CD14-positive monocyte (primary cell): ENCODE results near the gene DEGS2. TPM values are rescaled to one million over a fixed set of nuclear protein-coding genes. Genes with fewer than 3 reads are reported as not detected.
A peak's percentile ranks its signal among the peaks of the same experiment; 100 is the strongest.

Experiments used
- DNase-seq, 3 donors: peaks; one replicate each; pipeline ENCODE4 v3.0.0-alpha.2; 2011 to 2022
- H2AFZ ChIP-seq: 2 replicates; pipeline ENCODE4 v1.6.0; 2012; ENCODE audit warnings: mild to moderate bottlenecking, low read depth, low read length, inconsistent platforms; ENCODE audit not compliant: insufficient read depth, poor library complexity, severe bottlenecking
- H3K27ac ChIP-seq, 2 donors: 1 replicate in 1 of 2; 2 replicates in 1 of 2; pipeline ENCODE4 v1.5.1; 2012 to 2013; ENCODE audit warnings: low read length in 2 of 2, control low read depth in 1 of 2, inconsistent platforms in 1 of 2, low read depth in 1 of 2, mild to moderate bottlenecking in 1 of 2
- H3K27me3 ChIP-seq, 2 donors: one replicate each; pipeline versions ENCODE4 v1.6.0 to v1.6.1; 2011 to 2013; ENCODE audit warnings: low read length in 2 of 2; ENCODE audit not compliant: control insufficient read depth in 2 of 2, insufficient read depth in 2 of 2
- H3K36me3 ChIP-seq, 2 donors: replicated peaks in 1 of 2; 1 replicate in 1 of 2; 2 replicates in 1 of 2; pipeline versions ENCODE4 v1.5.1 to v1.6.1; 2012 to 2013; ENCODE audit warnings: low read length in 2 of 2, control low read depth in 1 of 2, inconsistent platforms in 1 of 2, mild to moderate bottlenecking in 1 of 2; ENCODE audit not compliant: insufficient read depth in 2 of 2, control insufficient read depth in 1 of 2
- H3K4me1 ChIP-seq, 2 donors: 1 replicate in 1 of 2; 2 replicates in 1 of 2; pipeline versions ENCODE4 v1.5.1 to v1.6.1; 2012 to 2013; ENCODE audit warnings: low read length in 2 of 2, control low read depth in 1 of 2, inconsistent platforms in 1 of 2, mild to moderate bottlenecking in 1 of 2, moderate library complexity in 1 of 2; ENCODE audit not compliant: insufficient read depth in 2 of 2, control insufficient read depth in 1 of 2
- H3K4me2 ChIP-seq: replicated peaks from 2 replicates; pipeline ENCODE3; 2012; ENCODE audit warnings: low read length, moderate library complexity, mild to moderate bottlenecking; ENCODE audit not compliant: poor library complexity, severe bottlenecking; ENCODE audit errors: extremely low read depth
- H3K4me3 ChIP-seq, 3 experiments: fragments of 200-600 bp in 1 of 3; sonication (generic) in 1 of 3; replicated peaks in 1 of 3; 1 replicate in 2 of 3; 2 replicates in 1 of 3; pipeline ENCODE4 v1.5.1; 2011 to 2013; ENCODE audit warnings: low read length in 3 of 3, mild to moderate bottlenecking in 3 of 3, control low read depth in 2 of 3, low read depth in 2 of 3, inconsistent platforms in 1 of 3, moderate library complexity in 1 of 3
- H3K79me2 ChIP-seq: 2 replicates; pipeline ENCODE4 v1.6.0; 2012; ENCODE audit warnings: mild to moderate bottlenecking, control low read depth, inconsistent platforms, low read length, moderate library complexity; ENCODE audit not compliant: insufficient read depth
- H3K9ac ChIP-seq: 2 replicates; pipeline ENCODE4 v1.6.0; 2017; ENCODE audit warnings: low read length, mild to moderate bottlenecking; ENCODE audit not compliant: insufficient read depth, poor library complexity, severe bottlenecking
- H3K9me3 ChIP-seq, 2 donors: replicated peaks in 1 of 2; 1 replicate in 1 of 2; 2 replicates in 1 of 2; pipeline versions ENCODE4 v1.5.1 to v1.6.1; 2012 to 2013; ENCODE audit warnings: low read length in 2 of 2, control low read depth in 1 of 2; ENCODE audit not compliant: control insufficient read depth in 1 of 2, insufficient read depth in 1 of 2
- H4K20me1 ChIP-seq: 2 replicates; pipeline ENCODE4 v1.6.0; 2012; ENCODE audit warnings: mild to moderate bottlenecking, low read length, control low read depth, moderate library complexity; ENCODE audit not compliant: insufficient read depth
- H3K27ac Mint-ChIP-seq, 7 donors: one replicate each; pipeline ENCODE4 v1.8.0; 2020; ENCODE audit warnings: mild to moderate bottlenecking in 7 of 7, mixed read lengths in 7 of 7, moderate library complexity in 6 of 7, inconsistent platforms in 2 of 7
- H3K27me3 Mint-ChIP-seq, 3 donors: one replicate each; pipeline ENCODE4 v1.8.0; 2021 to 2022; ENCODE audit warnings: low read depth in 3 of 3, mild to moderate bottlenecking in 3 of 3, mixed read lengths in 3 of 3, moderate library complexity in 3 of 3, inconsistent platforms in 1 of 3
- H3K36me3 Mint-ChIP-seq, 2 donors: one replicate each; pipeline ENCODE4 v1.8.0; 2020; ENCODE audit warnings: mixed read lengths in 2 of 2, inconsistent platforms in 1 of 2, mild to moderate bottlenecking in 1 of 2
- H3K4me1 Mint-ChIP-seq: one replicate; pipeline ENCODE4 v1.8.0; 2020; ENCODE audit warnings: mild to moderate bottlenecking, mixed read lengths
- H3K4me3 Mint-ChIP-seq, 2 donors: one replicate each; pipeline ENCODE4 v1.8.0; 2020; ENCODE audit warnings: mild to moderate bottlenecking in 2 of 2, mixed read lengths in 2 of 2, moderate library complexity in 1 of 2
- H3K9me3 Mint-ChIP-seq, 7 donors: one replicate each; pipeline ENCODE4 v1.8.0; 2020 to 2022; ENCODE audit warnings: mixed read lengths in 7 of 7, mild to moderate bottlenecking in 6 of 7, moderate library complexity in 6 of 7, inconsistent platforms in 2 of 7
- CTCF ChIP-seq: fragments of 200-600 bp; IDR thresholded peaks from one replicate; pipeline ENCODE4 v1.8.0; 2022; ENCODE audit warnings: antibody characterized with exemption, mild to moderate bottlenecking
- WGBS: methylation state at CpG from one replicate; pipeline ENCODE4 v1.1.5; 2013; ENCODE audit warnings: missing lambda C conversion rate; ENCODE audit not compliant: insufficient coverage; 5-methylcytosine and 5-hydroxymethylcytosine counted together
- intact Hi-C, 2 donors: fragments of 100-400 bp; cut with micrococcal nuclease; formaldehyde crosslinking; loops; one replicate each; pipeline versions ENCODE4 v1.15.0 to v1.15.1; 2023
- polyA plus RNA-seq, 3 donors: library from polyadenylated mRNA; depleted of rRNA in 1 of 3; unstranded in 2 of 3; stranded (reverse) in 1 of 3; fragments of 300-500 nt in 2 of 3; fragments of >200 nt in 1 of 3; fragmentation: Illumina TruSeq in 2 of 3; gene quantifications; 1 replicate in 2 of 3; 2 replicates in 1 of 3; pipeline ENCODE4 v1.2.3, GENCODE V29; 2012 to 2021

Gene DEGS2
- polyA plus RNA-seq, 3 donors = 0.07 to 0.36 TPM; not detected in 1

DNA sequence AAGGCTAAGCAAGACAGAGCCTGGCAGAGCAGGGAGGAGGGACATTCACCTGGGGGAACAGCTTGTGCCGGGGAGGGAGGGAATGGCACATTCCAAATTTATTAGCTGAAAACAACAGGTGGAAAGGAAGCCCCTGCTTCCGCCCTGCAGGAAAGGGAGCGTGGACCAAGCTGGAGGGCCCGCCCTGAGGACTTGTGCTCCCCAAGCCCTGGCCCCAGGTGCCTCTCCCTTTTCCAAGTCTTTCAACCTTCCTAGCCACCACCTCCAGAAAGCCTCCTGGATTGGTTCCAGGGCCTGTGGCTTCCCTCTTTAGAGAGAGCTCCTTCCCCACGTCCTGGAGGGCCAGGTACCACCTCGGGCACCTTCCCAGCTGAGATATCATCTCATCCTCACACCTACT, 2.7 kb downstream of the DEGS2 start:
- no peak overlapping the region for H3K27ac Mint-ChIP-seq
- H3K4me2 ChIP-seq = no peak overlapping the region
- H3K27me3 Mint-ChIP-seq = peaks cover 40 to 54% (median 42%) of the 10 kb centered on the region in 3 donors
- peaks cover 0 to 3% of the 10 kb centered on the region in 2 donors for H3K36me3 Mint-ChIP-seq
- intact Hi-C loops = no loop called here
- H3K9ac ChIP-seq = no peak overlapping the region
- peaks cover 5 to 11% of the 10 kb centered on the region in 2 donors for H3K4me1 ChIP-seq
- peaks cover 6% of the 10 kb centered on the region for H3K4me1 Mint-ChIP-seq
- WGBS = 75% methylated on average over 6 of the region's 6 CpGs
- no peaks in the 10 kb centered on the region for H4K20me1 ChIP-seq
- H3K27me3 ChIP-seq = peaks cover 19 to 41% of the 10 kb centered on the region in 2 donors
- H3K36me3 ChIP-seq = no peaks in the 10 kb centered on the region
- peak overlapping the region in 1 of 2 donors; percentile 26 for H3K4me3 Mint-ChIP-seq
- H3K4me3 ChIP-seq = no peak overlapping the region
- H2AFZ ChIP-seq = no peak overlapping the region
- H3K27ac ChIP-seq = no peak overlapping the region
- no peak for DNase-seq
- H3K9me3 Mint-ChIP-seq = peaks cover 9 to 30% (median 24%) of the 10 kb centered on the region in 7 donors
- no peaks in the 10 kb centered on the region for H3K79me2 ChIP-seq
- TF ChIP-seq CTCF = no peak
- H3K9me3 ChIP-seq = peaks cover 19 to 23% of the 10 kb centered on the region in 2 donors

DNA sequence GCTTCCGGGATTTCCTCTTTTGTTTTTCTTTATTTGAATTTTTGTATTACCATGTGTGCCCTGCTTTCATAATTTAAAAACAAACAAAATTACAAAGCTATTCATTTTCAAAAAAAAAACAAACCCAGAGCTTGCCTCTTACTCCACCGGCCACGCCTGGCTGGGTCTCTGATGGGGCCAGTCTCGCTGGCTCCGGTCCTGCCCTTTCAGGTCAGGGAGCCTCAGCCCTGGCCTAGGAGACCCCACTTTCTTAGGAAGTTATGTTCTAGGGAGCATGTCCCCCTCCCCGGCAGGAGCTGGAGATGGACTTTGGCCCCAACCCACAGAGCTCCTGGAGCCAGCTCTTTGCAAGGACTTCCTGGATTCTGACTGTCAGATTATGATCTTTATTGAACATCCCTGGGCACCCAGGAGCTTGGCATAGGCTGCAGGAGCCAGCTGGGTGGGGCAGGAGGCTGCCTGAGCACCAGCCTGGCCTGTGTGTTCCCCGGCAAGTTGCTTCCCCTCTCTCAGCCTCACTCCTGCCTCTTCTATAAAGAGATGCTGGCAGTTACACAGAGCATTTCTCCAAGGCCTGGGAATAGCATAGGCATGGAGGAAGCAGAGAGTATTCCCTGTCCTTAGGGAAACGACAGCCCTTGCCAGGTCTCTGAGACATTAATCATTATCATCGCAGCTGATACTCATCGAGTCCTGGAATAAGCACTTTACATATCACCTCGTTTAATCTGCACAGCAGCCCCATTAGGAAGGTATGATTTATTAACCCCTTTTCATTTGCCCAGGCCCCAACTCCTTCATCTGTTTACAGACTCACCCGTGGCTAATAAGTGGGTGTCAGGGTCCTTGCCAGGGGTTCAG, 3.5 kb downstream of the DEGS2 start:
- no peak for TF ChIP-seq CTCF
- Mint-ChIP-seq H3K27ac (peak overlapping the region in 1 of 7 donors; percentile 30), H3K27me3 (peaks cover 36 to 49% (median 39%) of the 10 kb centered on the region in 3 donors), H3K4me1 (peaks cover 6% of the 10 kb centered on the region), H3K4me3 (no peak overlapping the region), H3K36me3 (peaks cover 0 to 3% of the 10 kb centered on the region in 2 donors), H3K9me3 (peaks cover 9 to 30% (median 24%) of the 10 kb centered on the region in 7 donors)
- no peak overlapping the region for H3K4me2 ChIP-seq
- no peaks in the 10 kb centered on the region for H3K36me3 ChIP-seq
- H3K79me2 ChIP-seq = no peaks in the 10 kb centered on the region
- no peak overlapping the region for H3K9ac ChIP-seq
- H2AFZ ChIP-seq = no peak overlapping the region
- H3K4me3 ChIP-seq = no peak overlapping the region
- H3K27ac ChIP-seq = no peak overlapping the region
- H3K9me3 ChIP-seq = peaks cover 19 to 23% of the 10 kb centered on the region in 2 donors
- peaks cover 5 to 11% of the 10 kb centered on the region in 2 donors for H3K4me1 ChIP-seq
- no peaks in the 10 kb centered on the region for H4K20me1 ChIP-seq
- peaks cover 16 to 36% of the 10 kb centered on the region in 2 donors for H3K27me3 ChIP-seq
- WGBS = 85% methylated on average over 4 of the region's 12 CpGs
- no peak for DNase-seq
- intact Hi-C loops = no loop called here
